K562 (cell line): ENCODE data around the gene PGM2. TPM values are rescaled to one million over a fixed set of nuclear protein-coding genes. Genes with fewer than 3 reads are reported as not detected.

Experiments
- AFF1 ChIP-seq, 2 experiments: fragments of 450-650 bp; IDR thresholded peaks; 2 replicates each; pipeline ENCODE4 v1.6.1; 2018; ENCODE audit warnings: mild to moderate bottlenecking in 2 of 2, low read depth in 1 of 2; ENCODE audit not compliant: partially characterized antibody in 2 of 2
- DEAF1 ChIP-seq: fragments of 450-650 bp; formaldehyde crosslinking; IDR thresholded peaks from 2 replicates; pipeline ENCODE4 v1.4.0; 2020; ENCODE audit warnings: mild to moderate bottlenecking, moderate library complexity
- GABPA ChIP-seq: fragments of 200-800 bp; sonication (Bioruptor generic); conservative IDR thresholded peaks from 2 replicates; pipeline ENCODE4 v1.6.1; 2016; ENCODE audit warnings: low read depth, missing genetic modification characterization, missing compliant biosample characterization
- HMG20A ChIP-seq: fragments of 450-650 bp; formaldehyde crosslinking; conservative IDR thresholded peaks from 2 replicates; pipeline ENCODE4 v1.4.0; 2020; ENCODE audit warnings: mild to moderate bottlenecking, mixed read lengths
- STAT6 ChIP-seq: sonication (generic); formaldehyde crosslinking; IDR thresholded peaks from 2 replicates; pipeline ENCODE4 v1.8.1; 2023; ENCODE audit warnings: mild to moderate bottlenecking, missing genetic modification reagents
- polyA plus RNA-seq, 8 experiments: library from polyadenylated mRNA; depleted of rRNA in 4 of 8; stranded (reverse) in 5 of 8; unstranded in 3 of 8; fragments of >200 nt; fragmentation: Nextera tagmentation in 2 of 8; fragmentation: Illumina TruSeq in 1 of 8; extraction: Ambion mirVana in 2 of 8; extraction: Trizol in 1 of 8; gene quantifications; 2 replicates each; pipeline versions ENCODE4 v1.2.1 to v1.2.3, GENCODE V29; 2011 to 2014; ENCODE audit warnings: inconsistent platforms in 1 of 8, missing spikeins in 1 of 8
- total RNA-seq, 7 experiments: library from RNA; depleted of rRNA in 6 of 7; stranded (reverse); fragments of >200 nt in 6 of 7; fragmentation: Illumina TruSeq in 2 of 7; extraction: Trizol in 2 of 7; gene quantifications; 2 replicates each; pipeline versions ENCODE4 v1.2.1 to v1.2.3, GENCODE V29; 2011 to 2021; ENCODE audit warnings: low replicate concordance in 1 of 7

Gene PGM2
- total and polyA plus RNA-seq, 9 of the 15 experiments (the other 6 are each of a cell fraction or from before 2014, with no cell fraction given) = 15.2 to 77.3 (median 51.4) TPM

GRCh38 chr4:37895271-37895670 is 68.8 kb downstream of the PGM2 start (continued):
- TF ChIP-seq AFF1 (IDR thresholded peaks at IDR 0.05; ENCODE audit: low read depth in 1 of 2, partially characterized antibody in 2 of 2) = no peak
- TF ChIP-seq STAT6 = no peak
- no peak for TF ChIP-seq HMG20A
- no peak for TF ChIP-seq DEAF1
- TF ChIP-seq GABPA = no peak
